Endothelial cell of umbilical vein (primary cell): ENCODE data around the gene DTD2. TPM values are rescaled to one million over a fixed set of nuclear protein-coding genes. Genes with fewer than 3 reads are reported as not detected.

ENCODE experiments used
- BruUV-seq: library from RNA; stranded (reverse); fragments of 400-500 nt; replicated peaks from 2 replicates; lab custom pipeline; 2021; lab: Mats Ljungman, UMichigan
- CTCF ChIA-PET: fragments of 300-600, 350-600 bp; sonication (Branson Sonifier 250); formaldehyde crosslinking; loops from one replicate; lab custom pipeline; 2021; ENCODE audit warnings: antibody characterized with exemption, inconsistent platforms; lab: Charles Lee
- POLR2A ChIA-PET: fragments of 300-600, 350-600 bp; sonication (Branson Sonifier 250); formaldehyde crosslinking; loops from one replicate; lab custom pipeline; 2021; ENCODE audit warnings: antibody characterized with exemption, inconsistent platforms; lab: Charles Lee
- DNase-seq: peaks from one replicate; pipeline ENCODE4 v3.0.0-alpha.2; 2011; ENCODE audit warnings: low read depth, low spot score
- FAIRE-seq: peaks from 2 replicates; lab custom pipeline; 2011; peaks lifted over from hg19 to GRCh38; lab: Jason Lieb, UNC
- H2AFZ ChIP-seq: 2 replicates; pipeline ENCODE4 v1.6.0; 2012; ENCODE audit warnings: low read depth, low read length, control low read depth, inconsistent platforms
- H3K27ac ChIP-seq: 2 replicates; pipeline ENCODE4 v1.5.1; 2011; ENCODE audit warnings: low read depth, mild to moderate bottlenecking, control low read depth, low read length, moderate library complexity; ENCODE audit not compliant: insufficient read depth
- H3K27me3 ChIP-seq, 2 experiments: 2 replicates each; pipeline versions ENCODE4 v1.6.0 to v1.6.1; 2011; ENCODE audit warnings: low read length in 2 of 2, mixed read lengths in 1 of 2; ENCODE audit not compliant: control insufficient read depth in 2 of 2, insufficient read depth in 2 of 2
- H3K36me3 ChIP-seq, 2 experiments: 2 replicates in 1 of 2; 3 replicates in 1 of 2; pipeline ENCODE4 v1.5.1; 2011; ENCODE audit warnings: low read length in 2 of 2, mild to moderate bottlenecking in 1 of 2, moderate library complexity in 1 of 2; ENCODE audit not compliant: control insufficient read depth in 2 of 2, insufficient read depth in 2 of 2; ENCODE audit errors: extremely low read depth in 1 of 2
- H3K4me1 ChIP-seq: 3 replicates; pipeline ENCODE4 v1.5.1; 2011; ENCODE audit warnings: mild to moderate bottlenecking, low read length; ENCODE audit not compliant: control insufficient read depth, insufficient read depth; ENCODE audit errors: extremely low read depth
- H3K4me2 ChIP-seq: 2 replicates; pipeline ENCODE4 v1.6.1; 2011; ENCODE audit warnings: low read length, control low read depth, mixed read lengths; ENCODE audit not compliant: insufficient read depth
- H3K4me3 ChIP-seq, 3 experiments: fragments of 200-600 bp in 1 of 3; sonication (generic), shearing (Covaris generic) in 1 of 3; replicated peaks in 1 of 3; 2 replicates each; pipeline ENCODE4 v1.5.1; 2011 to 2016; ENCODE audit warnings: control low read depth in 3 of 3, low read length in 3 of 3, mild to moderate bottlenecking in 2 of 3, inconsistent platforms in 1 of 3, low read depth in 1 of 3, moderate library complexity in 1 of 3; ENCODE audit not compliant: insufficient read depth in 1 of 3
- H3K79me2 ChIP-seq: 2 replicates; pipeline ENCODE4 v1.6.0; 2012; ENCODE audit warnings: low read length, inconsistent platforms; ENCODE audit not compliant: control insufficient read depth, insufficient read depth
- H3K9ac ChIP-seq: replicated peaks from 2 replicates; pipeline ENCODE3; 2011; ENCODE audit warnings: low read length, control low read depth; ENCODE audit not compliant: insufficient read depth; ENCODE audit errors: extremely low read depth
- H3K9me1 ChIP-seq: replicated peaks from 3 replicates; pipeline ENCODE4 v1.6.0; 2011; ENCODE audit warnings: mild to moderate bottlenecking, low read length; ENCODE audit not compliant: control insufficient read depth, insufficient read depth; ENCODE audit errors: extremely low read depth
- H3K9me3 ChIP-seq: replicated peaks from 2 replicates; pipeline ENCODE4 v1.5.1; 2012; ENCODE audit warnings: low read length, inconsistent platforms; ENCODE audit not compliant: control insufficient read depth, insufficient read depth
- H4K20me1 ChIP-seq: replicated peaks from 2 replicates; pipeline ENCODE3; 2011; ENCODE audit warnings: mild to moderate bottlenecking, low read length; ENCODE audit not compliant: control insufficient read depth, insufficient read depth; ENCODE audit errors: extremely low read depth
- CTCF ChIP-seq, 2 donors: IDR thresholded peaks; 1 replicate in 1 of 2; 2 replicates in 1 of 2; pipeline ENCODE4 v1.5.1; 2011; ENCODE audit warnings: low read length in 2 of 2, mild to moderate bottlenecking in 2 of 2, moderate library complexity in 2 of 2, control low read depth in 1 of 2, inconsistent platforms in 1 of 2, low read depth in 1 of 2; ENCODE audit not compliant: insufficient read depth in 1 of 2; ENCODE audit errors: extremely low read depth in 1 of 2
- FOS ChIP-seq: IDR thresholded peaks from 2 replicates; pipeline ENCODE4 v1.6.1; 2011; ENCODE audit warnings: mild to moderate bottlenecking, low read length, moderate library complexity, borderline replicate concordance; ENCODE audit not compliant: insufficient read depth
- JUN ChIP-seq: IDR thresholded peaks from 2 replicates; pipeline ENCODE4 v1.6.1; 2011; ENCODE audit warnings: borderline replicate concordance, low read depth; ENCODE audit not compliant: insufficient read length, insufficient read depth
- MAX ChIP-seq: IDR thresholded peaks from 2 replicates; pipeline ENCODE4 v1.6.1; 2011; ENCODE audit not compliant: insufficient read depth, insufficient read length
- MYC ChIP-seq: IDR thresholded peaks from one replicate; pipeline ENCODE4 v1.6.1; 2011; ENCODE audit warnings: mild to moderate bottlenecking, low read depth, low read length
- dilution Hi-C: fragments of 300-500 bp; cut with MboI; formaldehyde crosslinking; loops from one replicate; pipeline ENCODE4 v1.15.0; 2019; ENCODE audit warnings: low sequenced_read_pairs; ENCODE audit not compliant: extremely low pct_ligation_motif_present
- intact Hi-C: fragments of 100-400 bp; cut with micrococcal nuclease; formaldehyde crosslinking; loops from one replicate; pipeline ENCODE4 v1.10.0; 2022
- polyA plus RNA-seq, 4 experiments: library from polyadenylated mRNA; depleted of rRNA in 3 of 4; stranded (reverse) in 3 of 4; unstranded in 1 of 4; fragments of >200 nt; gene quantifications; 2 replicates each; pipeline versions ENCODE4 v1.2.1 to v1.2.3, GENCODE V29; 2011 to 2012; ENCODE audit warnings: missing spikeins in 1 of 4
- total RNA-seq: library from RNA; stranded (reverse); gene quantifications from 2 replicates; pipeline ENCODE4 v1.2.3, GENCODE V29; 2021

DTD2 gene
- total and polyA plus RNA-seq, 2 donors (not counting 3 experiments of a cell fraction or from before 2014, with no cell fraction given) = 9.2 to 14.4 TPM

- Histone ChIP-seq H3K9me3 (no peaks in the 10 kb centered on the region), H2AFZ (no peak overlapping the region), H3K4me3 (no peak overlapping the region), H3K9ac (no peak overlapping the region), H4K20me1 (no peaks in the 10 kb centered on the region), H3K36me3 (peaks cover 0 to 2% of the 10 kb centered on the region in 2 experiments), H3K79me2 (no peaks in the 10 kb centered on the region), H3K27me3 (no peaks in the 10 kb centered on the region), H3K4me2 (no peak overlapping the region), H3K4me1 (peaks cover 10% of the 10 kb centered on the region), H3K9me1 (no peaks in the 10 kb centered on the region), H3K27ac (no peak overlapping the region)
- dilution Hi-C loops = no loop called here
- intact Hi-C loops = loop anchor here (2.0 kb wide), 1 partner anchor 241 kb away; no protein-coding TSS in a partner anchor
- BruUV-seq = no TSS peak
- DNase-seq (peak; percentile 66), FAIRE-seq (peak; percentile 67)
- peak; percentile 21 to 42 for TF ChIP-seq CTCF (IDR thresholded peaks at IDR 0.05; ENCODE audit: extremely low read depth in 1 of 2, insufficient read depth in 1 of 2, low read depth in 1 of 2, low read length in 2 of 2)
- TF ChIP-seq MYC = no peak
- POLR2A ChIA-PET = interaction anchor here (2.2 kb wide), 1 partner anchor 30 kb away, joined by 14 read pairs; the partner anchor contains the start of gene HEATR5A
- CTCF ChIA-PET = interaction anchor here (0.8 to 2.8 kb wide), 22 partner anchors 10 to 1110 kb away, joined by 3 to 17 read pairs (median 4); partner anchors contain the start of genes HEATR5A and HECTD1
Measured at GRCh38 chr14:31449971-31450610, 7.2 kb downstream of the DTD2 start.

- H3K27me3 ChIP-seq = no peaks in the 10 kb centered on the region
- ChIA-PET POLR2A (interaction anchor here (0.6 to 2.2 kb wide), 2 partner anchors 29 to 62 kb away, joined by 3 to 14 read pairs; partner anchors contain the start of gene HEATR5A), CTCF (interaction anchor here (0.9 to 2.8 kb wide), 18 partner anchors 8 to 1111 kb away, joined by 3 to 17 read pairs (median 4); partner anchors contain the start of genes HEATR5A and HECTD1)
- no TSS peak for BruUV-seq
- no peak for FAIRE-seq
- H3K36me3 ChIP-seq = peaks cover 0 to 2% of the 10 kb centered on the region in 2 experiments
- no peak overlapping the region for H3K4me3 ChIP-seq
- TF ChIP-seq FOS = no peak
- no peak for TF ChIP-seq MAX
- TF ChIP-seq JUN = no peak
- no peaks in the 10 kb centered on the region for H3K79me2 ChIP-seq
- H3K9me1 ChIP-seq = no peaks in the 10 kb centered on the region
- no peaks in the 10 kb centered on the region for H4K20me1 ChIP-seq
- H3K4me1 ChIP-seq = peaks cover 10% of the 10 kb centered on the region
- dilution Hi-C loops = no loop called here
- no peak overlapping the region for H2AFZ ChIP-seq
- H3K27ac ChIP-seq = no peak overlapping the region
- H3K4me2 ChIP-seq = no peak overlapping the region
- intact Hi-C loops = no loop called here
- no peak overlapping the region for H3K9ac ChIP-seq
- peak; percentile 6 for DNase-seq
- H3K9me3 ChIP-seq = no peaks in the 10 kb centered on the region
Measured at GRCh38 chr14:31449136-31449535, 8.2 kb downstream of the DTD2 start.
